ENCODE results near the gene NPHP4.

Gene NPHP4

GRCh38 chr1:5818755-5819154 is 173.5 kb downstream of the NPHP4 start:
- no peaks in the 10 kb centered on the region for H3K36me3 ChIP-seq (ENCODE audit: insufficient read depth, low read length)
- H3K4me3 ChIP-seq: no peak overlapping the region
- TF ChIP-seq POLR2AphosphoS5 (IDR thresholded peaks at IDR 0.05; ENCODE audit: borderline replicate concordance, low read depth, low read length) (no peak), EZH2 (IDR thresholded peaks at IDR 0.05) (no peak), FOXP2 (optimal IDR thresholded peaks at IDR 0.05; ENCODE audit: control extremely low read depth, extremely low read length, insufficient read depth) (no peak)
- H3K27ac ChIP-seq: no peak overlapping the region
- no peak for DNase-seq (ENCODE audit: low read depth, low spot score)
- no peak overlapping the region for H3K9ac ChIP-seq (ENCODE audit: insufficient read length)
- H3K9me3 ChIP-seq (ENCODE audit: low read depth, low read length): no peaks in the 10 kb centered on the region

GRCh38 chr1:5815716-5816115 is 176.5 kb downstream of the NPHP4 start:
- Histone ChIP-seq H3K27ac (no peak overlapping the region), H3K9me3 (ENCODE audit: low read depth, low read length) (no peaks in the 10 kb centered on the region), H3K36me3 (ENCODE audit: insufficient read depth, low read length) (no peaks in the 10 kb centered on the region), H3K4me3 (no peak overlapping the region), H3K9ac (ENCODE audit: insufficient read length) (no peak overlapping the region)
- DNase-seq (ENCODE audit: low read depth, low spot score): no peak
- TF ChIP-seq FOXP2 (optimal IDR thresholded peaks at IDR 0.05; ENCODE audit: control extremely low read depth, extremely low read length, insufficient read depth) (no peak), POLR2AphosphoS5 (IDR thresholded peaks at IDR 0.05; ENCODE audit: borderline replicate concordance, low read depth, low read length) (no peak), EZH2 (IDR thresholded peaks at IDR 0.05) (no peak)

- Histone ChIP-seq H3K4me3 (no peak overlapping the region), H3K9ac (ENCODE audit: insufficient read length) (no peak overlapping the region)
- no peak for TF ChIP-seq EZH2 (IDR thresholded peaks at IDR 0.05)
Observed at GRCh38 chr1:5815211-5815610, 177.0 kb downstream of the NPHP4 start.

GRCh38 chr1:5814046-5814619 is 178.1 kb downstream of the NPHP4 start:
- TF ChIP-seq EZH2 (IDR thresholded peaks at IDR 0.05) (no peak), POLR2AphosphoS5 (IDR thresholded peaks at IDR 0.05; ENCODE audit: borderline replicate concordance, low read depth, low read length) (no peak), FOXP2 (optimal IDR thresholded peaks at IDR 0.05; ENCODE audit: control extremely low read depth, extremely low read length, insufficient read depth) (no peak)
- no peak for DNase-seq (ENCODE audit: low read depth, low spot score)
- Histone ChIP-seq H3K27ac (no peak overlapping the region), H3K9me3 (ENCODE audit: low read depth, low read length) (no peaks in the 10 kb centered on the region), H3K36me3 (ENCODE audit: insufficient read depth, low read length) (no peaks in the 10 kb centered on the region), H3K9ac (ENCODE audit: insufficient read length) (no peak overlapping the region), H3K4me3 (no peak overlapping the region)

More at GRCh38 chr1:5815211-5815610, 177.0 kb downstream of the NPHP4 start:
- Histone ChIP-seq H3K36me3 (ENCODE audit: insufficient read depth, low read length) (no peaks in the 10 kb centered on the region), H3K27ac (no peak overlapping the region), H3K9me3 (ENCODE audit: low read depth, low read length) (no peaks in the 10 kb centered on the region)
- DNase-seq (ENCODE audit: low read depth, low spot score): no peak

GRCh38 chr1:5813480-5813879 is 178.7 kb downstream of the NPHP4 start:
- no peak overlapping the region for H3K4me3 ChIP-seq
- no peak overlapping the region for H3K27ac ChIP-seq
- no peaks in the 10 kb centered on the region for H3K36me3 ChIP-seq (ENCODE audit: insufficient read depth, low read length)
- no peak for DNase-seq (ENCODE audit: low read depth, low spot score)
- H3K9ac ChIP-seq (ENCODE audit: insufficient read length): no peak overlapping the region
- no peak for TF ChIP-seq FOXP2 (optimal IDR thresholded peaks at IDR 0.05; ENCODE audit: control extremely low read depth, extremely low read length, insufficient read depth)
- TF ChIP-seq POLR2AphosphoS5 (IDR thresholded peaks at IDR 0.05; ENCODE audit: borderline replicate concordance, low read depth, low read length): no peak
- no peak for TF ChIP-seq EZH2 (IDR thresholded peaks at IDR 0.05)
- H3K9me3 ChIP-seq (ENCODE audit: low read depth, low read length): no peaks in the 10 kb centered on the region

Measured in SK-N-MC (cell line).